HG03460 (cell line): ENCODE data around the gene PRSS38.

ENCODE experiments used
- ATAC-seq: cut with Tn5 transposase; IDR thresholded peaks from one replicate; pipeline ENCODE4 v1.9.1; 2021; ENCODE audit not compliant: unreplicated experiment

The PRSS38 gene

DNA sequence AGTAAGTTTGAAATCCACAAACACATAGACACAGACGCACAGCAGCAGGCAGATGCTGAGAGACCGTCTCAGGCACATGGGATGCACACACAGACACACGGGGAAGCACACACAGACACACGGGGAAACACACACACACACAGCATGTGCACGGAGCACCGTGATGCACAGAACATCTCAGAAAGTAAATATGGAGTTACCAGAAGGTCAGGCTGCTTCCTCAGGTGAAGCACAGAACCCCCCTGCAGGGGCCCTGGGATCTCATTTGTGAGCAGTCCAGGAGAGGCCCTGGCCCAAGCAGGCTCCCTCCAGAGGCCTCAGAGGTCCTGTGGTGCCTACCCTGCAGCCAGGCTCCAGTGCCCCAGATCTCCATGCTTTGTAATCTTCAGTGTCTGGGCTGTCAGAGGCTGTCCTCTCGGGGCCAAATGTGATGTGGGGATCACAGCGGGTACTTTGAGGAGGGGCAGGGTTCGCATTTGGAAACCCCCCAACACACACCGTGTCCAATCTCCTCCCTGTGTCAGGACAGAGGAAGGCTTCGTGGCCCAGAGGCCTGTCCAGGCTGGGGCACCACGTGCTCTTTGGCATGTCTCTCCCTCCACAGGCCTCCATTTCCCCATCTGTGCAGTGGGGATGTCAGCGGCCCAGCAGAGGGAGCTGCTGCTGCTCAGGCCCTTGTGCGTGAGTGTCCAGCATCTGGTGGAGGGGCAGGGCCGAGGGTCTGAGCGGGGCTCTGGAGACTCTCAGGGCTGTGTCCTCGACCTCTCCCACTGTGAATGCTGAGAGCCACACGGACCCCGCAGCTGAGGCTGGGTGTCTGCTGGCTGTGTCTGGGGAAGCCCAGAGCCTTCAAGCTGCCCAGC is 23.0 kb upstream of the PRSS38 start:
- no peak for ATAC-seq

DNA sequence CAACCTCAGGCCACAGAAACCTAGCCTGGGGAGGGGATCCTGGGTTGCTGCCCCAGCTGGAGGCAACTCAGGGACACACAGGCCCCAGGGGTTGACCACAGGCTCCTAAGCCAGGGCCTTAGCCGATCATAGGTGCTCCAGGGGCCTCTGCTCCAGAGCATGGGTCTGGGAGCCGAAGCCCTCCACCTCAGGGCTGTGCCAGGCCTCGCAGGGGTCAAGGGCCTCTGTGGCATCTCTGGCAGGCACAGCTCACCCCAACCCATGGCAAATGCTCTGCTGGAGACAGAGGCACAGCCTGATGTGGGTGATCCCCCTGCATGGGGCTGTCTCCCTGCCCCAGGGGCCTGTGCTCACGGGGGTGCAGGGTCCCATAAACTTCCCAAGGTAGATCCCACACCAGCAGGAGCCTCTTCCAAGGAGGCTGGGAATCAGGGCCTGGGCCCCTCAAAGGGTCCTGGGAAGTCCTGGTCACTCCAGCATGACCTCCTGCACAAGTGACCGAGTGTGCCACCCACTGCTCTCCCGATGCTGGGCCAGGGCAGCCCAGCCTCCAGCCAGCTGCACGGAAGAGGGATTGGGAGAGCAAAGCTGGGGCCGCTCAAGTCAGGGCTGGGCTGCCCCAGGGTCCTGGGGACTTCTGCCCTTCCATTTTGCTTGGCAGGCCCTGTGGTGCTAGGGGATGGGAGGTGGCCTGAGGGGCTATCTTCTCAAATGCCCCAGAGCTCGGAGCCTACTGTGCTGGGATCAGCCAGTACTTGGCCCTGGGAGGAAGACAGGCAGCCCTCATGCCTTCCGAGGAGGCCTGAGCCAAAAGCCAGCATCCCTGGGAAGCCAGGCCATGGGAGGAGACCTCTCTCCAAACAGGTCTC is 22.2 kb upstream of the PRSS38 start:
- no peak for ATAC-seq

- ATAC-seq, result no peak
These were observed 21.3 kb upstream of the PRSS38 start for GRCh38 chr1:227793948-227794816.

DNA sequence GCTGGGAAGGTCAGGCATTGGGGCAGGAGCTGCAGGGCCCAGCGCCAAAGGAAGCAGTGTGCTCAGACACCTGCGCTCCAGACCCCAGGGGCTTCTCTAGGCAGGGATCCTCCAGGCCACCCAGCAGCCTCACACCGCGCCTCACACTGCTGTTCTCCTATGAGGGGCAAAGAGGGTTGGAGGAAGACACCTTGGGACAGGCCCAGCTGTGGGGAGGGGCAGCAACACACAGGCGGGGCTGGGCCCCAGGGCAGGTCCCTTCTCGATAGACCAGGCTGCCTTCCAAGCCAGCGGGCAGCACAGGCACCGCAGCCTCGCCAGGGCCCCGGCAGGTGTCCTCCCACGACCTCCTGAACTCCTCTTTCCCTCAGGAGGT is 20.7 kb upstream of the PRSS38 start:
- no peak for ATAC-seq

DNA sequence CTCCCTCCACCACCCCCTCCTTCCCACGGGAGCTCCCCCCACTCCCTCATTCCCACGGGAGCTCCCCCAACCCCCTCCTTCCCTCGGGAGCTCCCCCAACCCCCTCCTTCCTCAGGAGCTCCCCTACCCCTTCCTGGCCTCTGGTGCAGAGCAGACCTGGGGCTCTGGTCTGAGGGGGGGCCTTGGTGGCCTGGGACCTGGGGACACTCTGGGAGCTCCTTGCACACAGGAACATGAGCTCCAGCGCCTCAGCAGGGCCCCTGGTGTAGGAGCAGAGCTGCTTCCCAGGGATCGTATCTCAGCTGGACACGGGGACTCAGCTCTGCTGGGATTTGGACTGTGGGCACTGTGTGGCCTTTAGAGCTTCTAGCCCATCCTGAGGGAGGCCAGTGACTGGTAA is 19.7 kb upstream of the PRSS38 start:
- ATAC-seq, result no peak

DNA sequence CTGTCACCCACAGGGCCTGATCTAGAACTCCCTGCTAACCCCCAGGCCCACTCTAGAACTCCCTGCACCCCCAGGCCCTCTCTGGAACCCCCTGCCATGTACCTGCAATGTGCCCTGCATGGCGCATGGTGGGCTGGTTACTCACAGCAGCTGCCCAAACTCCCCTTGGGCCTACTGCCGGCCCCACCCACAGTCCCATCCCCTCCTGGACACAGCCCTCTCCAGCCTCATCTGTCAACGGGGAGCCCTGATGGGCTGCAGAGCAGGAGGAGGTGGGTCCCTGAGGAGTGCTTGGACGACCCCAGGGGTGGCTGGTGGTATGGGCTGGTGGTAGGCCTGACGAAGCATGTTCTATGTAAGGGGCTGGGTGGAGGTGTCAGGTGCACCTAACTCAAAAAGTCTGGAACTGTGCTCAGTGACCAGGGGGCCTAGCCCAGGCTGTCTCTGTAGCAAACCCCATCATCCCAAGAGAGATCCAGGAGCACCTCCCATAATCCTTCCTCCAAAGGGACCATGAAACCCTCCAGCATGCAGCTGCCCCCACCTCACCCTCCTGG is 19.0 kb upstream of the PRSS38 start:
- no peak for ATAC-seq

GRCh38 chr1:227797144-227797543 is 18.3 kb upstream of the PRSS38 start:
- ATAC-seq, result no peak

DNA sequence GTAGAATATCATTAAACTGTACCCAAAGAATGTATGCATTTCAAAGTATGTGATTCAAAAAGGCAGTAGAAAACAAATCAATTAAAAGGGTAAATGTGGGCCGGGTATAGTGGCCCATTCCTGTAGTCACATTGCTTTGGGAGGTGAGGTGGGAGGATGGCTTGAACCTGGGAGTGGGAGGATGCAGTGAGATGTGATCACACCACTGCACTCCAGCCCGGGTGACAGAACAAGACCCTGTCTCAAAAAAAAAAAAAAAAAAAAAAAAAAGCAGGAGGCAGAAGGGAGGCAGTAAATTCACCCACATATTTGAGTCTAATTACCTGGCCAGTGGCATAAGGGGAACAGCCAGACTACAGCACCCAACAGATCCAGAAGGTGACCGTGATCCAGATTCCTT is 17.9 kb upstream of the PRSS38 start:
- no peak for ATAC-seq

DNA sequence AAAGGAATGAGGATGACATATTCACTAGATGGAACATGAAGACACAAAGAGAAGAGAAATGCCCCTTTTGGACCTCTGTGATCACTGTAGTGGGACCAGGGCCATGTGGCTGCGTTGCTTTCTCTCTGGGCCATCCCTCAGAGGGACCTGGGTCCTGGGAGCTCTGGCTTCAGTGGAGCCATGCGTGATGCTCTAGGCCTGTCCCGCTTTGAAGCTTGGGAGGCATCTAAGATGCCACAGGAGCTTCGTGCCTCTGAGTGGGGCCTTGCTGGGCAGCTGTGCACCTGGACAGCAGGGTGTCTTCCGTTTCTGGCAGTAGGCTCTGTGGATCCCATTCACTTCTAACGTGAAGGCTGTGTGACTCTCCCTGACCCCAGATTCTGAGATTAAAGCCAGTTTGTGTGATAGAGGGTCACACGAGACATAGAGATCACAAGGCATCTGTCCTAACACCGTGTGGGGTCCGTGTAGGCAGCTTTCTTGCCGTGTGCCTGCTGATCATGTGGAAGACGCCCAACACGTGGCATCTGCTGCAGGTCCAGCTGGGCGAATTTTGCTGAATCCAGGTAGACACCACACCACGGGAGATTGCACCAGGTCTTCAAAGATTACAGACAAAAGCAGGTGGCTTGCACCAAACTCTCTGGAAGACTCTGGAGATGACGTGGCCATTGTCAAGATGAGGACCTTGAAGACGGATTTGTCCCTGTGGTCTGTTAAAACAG is 17.2 kb upstream of the PRSS38 start:
- ATAC-seq, result no peak

DNA sequence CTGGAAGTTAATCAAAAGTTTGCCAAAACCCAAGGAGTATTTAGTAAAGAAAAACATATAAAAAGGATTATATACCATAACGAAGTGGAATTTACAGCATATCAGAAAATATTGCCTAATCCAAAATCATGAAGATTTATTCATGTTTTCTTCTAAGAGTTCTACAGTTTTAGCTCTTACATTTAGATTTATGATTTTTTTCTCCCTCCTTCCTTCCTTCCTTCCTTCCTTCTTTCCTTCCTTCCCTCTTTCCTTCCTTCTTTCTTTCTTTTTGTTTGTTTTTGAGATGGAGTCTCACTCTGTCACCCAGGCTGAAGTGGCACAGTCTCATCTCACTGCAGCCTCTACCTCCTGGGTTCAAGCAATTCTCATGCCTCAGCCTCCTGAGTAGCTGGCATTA is 15.7 kb upstream of the PRSS38 start:
- no peak for ATAC-seq

GRCh38 chr1:227803933-227804332 is 11.5 kb upstream of the PRSS38 start:
- ATAC-seq, result no peak

GRCh38 chr1:227805606-227806197 is 9.8 kb upstream of the PRSS38 start:
- no peak for ATAC-seq

DNA sequence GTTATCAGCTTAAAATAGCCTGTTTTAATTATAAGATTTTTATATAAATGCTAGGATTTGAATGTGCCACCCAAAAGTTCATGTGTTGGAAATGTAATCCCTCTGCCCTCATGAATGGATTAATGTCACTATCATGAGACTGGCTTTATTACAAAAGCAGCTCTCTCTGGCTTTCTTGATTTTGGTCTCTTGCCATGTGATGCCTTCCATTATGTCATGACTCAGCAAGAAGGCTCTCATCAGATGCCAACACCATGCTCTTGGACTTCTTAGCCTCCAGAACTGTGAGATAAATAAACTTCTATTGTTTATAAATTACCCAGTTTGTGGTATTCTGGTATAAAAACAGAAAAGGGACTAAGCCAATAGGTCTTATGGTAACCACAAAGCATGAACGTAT is 6.9 kb upstream of the PRSS38 start:
- ATAC-seq, result no peak

DNA sequence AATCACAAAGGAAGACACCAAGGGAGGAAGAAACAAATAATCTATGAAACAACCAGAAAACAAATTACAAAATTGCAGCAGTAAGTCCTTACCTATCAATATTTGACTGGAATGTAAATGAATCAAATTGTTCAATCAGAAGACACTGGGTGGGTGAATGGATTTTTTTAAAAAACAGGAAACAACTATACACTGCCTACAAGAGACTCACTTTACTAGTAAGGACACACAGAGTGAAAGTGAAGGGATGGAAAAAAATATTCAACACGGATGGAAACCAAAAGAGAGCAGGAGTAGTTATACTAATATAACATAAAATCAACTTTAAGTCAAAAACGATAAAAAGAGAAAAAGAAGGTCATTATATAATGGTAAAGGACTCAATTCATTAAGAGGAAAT is 6.4 kb upstream of the PRSS38 start:
- ATAC-seq, result no peak

GRCh38 chr1:227813962-227814361 is 1.5 kb upstream of the PRSS38 start:
- ATAC-seq, result no peak

DNA sequence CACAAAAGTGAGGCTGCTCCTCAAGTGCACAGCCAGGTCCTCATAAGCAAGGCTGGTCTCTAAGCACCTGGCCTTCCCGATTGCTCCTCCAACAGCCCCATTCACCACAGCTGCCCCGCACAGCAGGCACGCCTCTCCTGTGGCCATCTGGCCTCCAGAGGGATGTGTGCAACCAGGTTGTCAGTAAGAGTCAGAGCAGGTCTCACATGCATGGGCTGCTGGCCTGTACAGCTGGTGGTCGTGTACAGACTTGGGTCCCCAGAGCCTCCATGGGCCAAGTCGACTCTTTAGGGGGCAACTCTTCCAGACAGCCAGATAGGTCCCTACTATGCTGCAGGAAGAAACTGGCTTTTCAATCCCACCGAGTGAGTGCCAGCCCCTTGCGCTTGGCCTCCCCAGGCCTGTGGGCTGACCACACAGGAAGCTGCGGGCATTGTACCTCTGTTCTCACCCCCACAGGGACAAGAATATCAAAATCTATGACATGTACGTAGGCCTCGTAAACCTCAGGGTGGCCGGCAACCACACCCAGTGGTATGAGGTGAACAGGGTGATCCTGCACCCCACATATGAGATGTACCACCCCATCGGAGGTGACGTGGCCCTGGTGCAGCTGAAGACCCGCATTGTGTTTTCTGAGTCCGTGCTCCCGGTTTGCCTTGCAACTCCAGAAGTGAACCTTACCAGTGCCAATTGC is 1.4 kb downstream of the PRSS38 start:
- ATAC-seq, result no peak

DNA sequence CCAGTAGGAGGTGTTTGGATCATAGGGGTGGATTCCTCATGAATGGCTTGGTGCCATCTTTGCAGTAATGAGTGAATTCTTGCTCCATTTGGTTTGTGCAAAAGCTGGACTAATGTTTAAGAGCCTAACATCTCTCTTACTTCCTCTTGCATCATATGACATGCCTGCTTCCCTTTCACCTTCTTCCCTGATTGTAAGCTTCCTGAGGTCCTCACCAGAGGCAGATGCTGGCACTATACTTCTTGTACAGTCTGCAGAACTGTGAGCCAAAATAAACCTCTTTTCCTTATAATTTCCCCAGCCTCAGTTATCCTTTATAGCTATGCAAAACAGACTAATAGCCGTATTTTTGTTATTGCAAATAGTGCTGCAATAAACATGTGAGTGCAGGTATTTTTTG is 8.1 kb downstream of the PRSS38 start:
- ATAC-seq, result no peak

DNA sequence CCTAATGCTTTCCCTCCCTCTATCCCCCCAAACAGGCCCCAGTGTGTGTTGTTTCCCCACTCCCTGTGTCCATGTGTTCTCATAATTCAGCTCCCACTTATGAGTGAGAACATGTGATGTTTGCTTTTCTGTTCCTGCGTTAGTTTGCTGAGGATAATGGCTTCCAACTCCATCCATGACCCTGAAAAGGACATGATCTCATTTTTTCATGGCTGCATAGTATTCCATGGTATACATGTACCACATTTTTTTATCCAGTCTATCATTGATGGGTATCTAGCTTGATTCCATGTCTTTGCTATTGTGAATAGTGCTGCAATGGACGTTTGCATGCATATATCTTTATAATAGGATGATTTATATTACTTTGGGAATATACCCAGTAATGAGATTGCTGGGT is 8.7 kb downstream of the PRSS38 start:
- ATAC-seq, result no peak

DNA sequence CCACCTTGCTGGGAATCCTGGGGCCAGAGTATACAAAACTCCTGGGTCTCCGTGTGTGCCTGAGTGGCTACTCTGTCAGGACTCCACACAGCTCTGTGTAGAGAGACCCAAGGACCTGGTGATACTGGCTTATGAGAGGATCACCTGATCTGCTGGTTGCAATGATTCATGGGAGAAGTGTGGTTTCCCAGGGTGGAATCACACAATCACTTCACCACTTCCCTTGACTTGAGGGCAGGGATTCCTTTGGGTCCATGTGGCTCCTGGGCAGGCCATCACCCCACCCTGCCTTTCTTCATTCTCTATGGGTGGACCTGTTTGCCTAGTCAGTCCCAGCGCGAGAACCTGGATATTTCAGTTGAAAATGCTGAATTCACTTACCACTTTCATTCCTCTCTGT is 13.3 kb downstream of the PRSS38 start:
- no peak for ATAC-seq
